SKM-1 (cell line): ENCODE measurements around the gene KIF21A.
"Not testable (repeated sequence)": the region's sequence is repeated elsewhere in the genome, so short reads cannot be mapped to it uniquely, and the experiment has no call there.

Source experiments
- DNase-seq: peaks from one replicate; lab custom pipeline; 2025; ENCODE audit not compliant: unreplicated experiment; lab: John Stamatoyannopoulos, UW

KIF21A gene, protein sequence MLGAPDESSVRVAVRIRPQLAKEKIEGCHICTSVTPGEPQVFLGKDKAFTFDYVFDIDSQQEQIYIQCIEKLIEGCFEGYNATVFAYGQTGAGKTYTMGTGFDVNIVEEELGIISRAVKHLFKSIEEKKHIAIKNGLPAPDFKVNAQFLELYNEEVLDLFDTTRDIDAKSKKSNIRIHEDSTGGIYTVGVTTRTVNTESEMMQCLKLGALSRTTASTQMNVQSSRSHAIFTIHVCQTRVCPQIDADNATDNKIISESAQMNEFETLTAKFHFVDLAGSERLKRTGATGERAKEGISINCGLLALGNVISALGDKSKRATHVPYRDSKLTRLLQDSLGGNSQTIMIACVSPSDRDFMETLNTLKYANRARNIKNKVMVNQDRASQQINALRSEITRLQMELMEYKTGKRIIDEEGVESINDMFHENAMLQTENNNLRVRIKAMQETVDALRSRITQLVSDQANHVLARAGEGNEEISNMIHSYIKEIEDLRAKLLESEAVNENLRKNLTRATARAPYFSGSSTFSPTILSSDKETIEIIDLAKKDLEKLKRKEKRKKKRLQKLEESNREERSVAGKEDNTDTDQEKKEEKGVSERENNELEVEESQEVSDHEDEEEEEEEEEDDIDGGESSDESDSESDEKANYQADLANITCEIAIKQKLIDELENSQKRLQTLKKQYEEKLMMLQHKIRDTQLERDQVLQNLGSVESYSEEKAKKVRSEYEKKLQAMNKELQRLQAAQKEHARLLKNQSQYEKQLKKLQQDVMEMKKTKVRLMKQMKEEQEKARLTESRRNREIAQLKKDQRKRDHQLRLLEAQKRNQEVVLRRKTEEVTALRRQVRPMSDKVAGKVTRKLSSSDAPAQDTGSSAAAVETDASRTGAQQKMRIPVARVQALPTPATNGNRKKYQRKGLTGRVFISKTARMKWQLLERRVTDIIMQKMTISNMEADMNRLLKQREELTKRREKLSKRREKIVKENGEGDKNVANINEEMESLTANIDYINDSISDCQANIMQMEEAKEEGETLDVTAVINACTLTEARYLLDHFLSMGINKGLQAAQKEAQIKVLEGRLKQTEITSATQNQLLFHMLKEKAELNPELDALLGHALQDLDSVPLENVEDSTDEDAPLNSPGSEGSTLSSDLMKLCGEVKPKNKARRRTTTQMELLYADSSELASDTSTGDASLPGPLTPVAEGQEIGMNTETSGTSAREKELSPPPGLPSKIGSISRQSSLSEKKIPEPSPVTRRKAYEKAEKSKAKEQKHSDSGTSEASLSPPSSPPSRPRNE (N-terminal part only)

DNA sequence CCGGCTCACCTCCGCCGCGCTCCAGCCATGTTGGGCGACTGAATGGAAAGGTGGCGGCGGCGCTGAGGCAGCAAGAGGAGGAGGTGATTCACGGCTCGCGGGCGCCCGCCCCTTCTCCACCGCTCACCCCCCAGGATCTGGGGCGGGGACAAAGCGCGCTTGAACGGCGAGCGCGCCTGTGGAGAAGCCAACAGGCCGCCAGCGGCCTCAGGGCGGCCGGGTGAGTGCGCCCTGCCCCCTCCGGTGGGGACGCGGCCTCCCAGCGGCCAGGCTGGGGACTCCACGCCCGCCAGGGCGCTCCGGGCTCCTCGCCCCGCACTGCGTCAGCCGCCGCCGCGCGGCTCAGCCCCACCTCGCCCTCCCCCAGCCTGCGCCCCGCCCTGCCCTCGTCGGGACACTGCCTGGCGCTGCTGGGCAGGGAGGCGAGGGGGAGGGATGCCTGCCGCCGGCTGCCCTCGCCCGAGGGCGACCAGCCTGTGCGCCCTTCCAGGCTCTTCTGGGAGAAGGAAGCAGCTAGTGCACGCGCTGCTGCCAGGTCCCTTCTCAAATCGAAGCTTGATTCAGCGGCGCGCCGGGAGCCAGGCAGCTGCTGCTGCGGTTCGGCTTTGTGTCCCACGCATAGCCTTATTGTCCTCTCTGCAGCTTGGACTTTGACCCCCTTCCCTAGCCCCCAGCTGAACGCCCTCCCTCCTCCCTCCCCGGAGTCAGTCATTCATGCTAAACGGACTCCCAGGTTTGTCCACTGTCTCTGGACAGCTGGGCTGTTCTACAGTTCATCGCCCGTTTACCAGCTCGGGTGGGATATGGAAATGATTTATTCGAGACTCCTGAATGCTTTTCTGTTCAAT is at the start of gene KIF21A:
TSS of gene KIF21A (minus strand) at position 40 of the 848 bp plus-strand sequence. CDS start 150 bp downstream, outside the sequence.
- peak; percentile 5 for DNase-seq

DNA sequence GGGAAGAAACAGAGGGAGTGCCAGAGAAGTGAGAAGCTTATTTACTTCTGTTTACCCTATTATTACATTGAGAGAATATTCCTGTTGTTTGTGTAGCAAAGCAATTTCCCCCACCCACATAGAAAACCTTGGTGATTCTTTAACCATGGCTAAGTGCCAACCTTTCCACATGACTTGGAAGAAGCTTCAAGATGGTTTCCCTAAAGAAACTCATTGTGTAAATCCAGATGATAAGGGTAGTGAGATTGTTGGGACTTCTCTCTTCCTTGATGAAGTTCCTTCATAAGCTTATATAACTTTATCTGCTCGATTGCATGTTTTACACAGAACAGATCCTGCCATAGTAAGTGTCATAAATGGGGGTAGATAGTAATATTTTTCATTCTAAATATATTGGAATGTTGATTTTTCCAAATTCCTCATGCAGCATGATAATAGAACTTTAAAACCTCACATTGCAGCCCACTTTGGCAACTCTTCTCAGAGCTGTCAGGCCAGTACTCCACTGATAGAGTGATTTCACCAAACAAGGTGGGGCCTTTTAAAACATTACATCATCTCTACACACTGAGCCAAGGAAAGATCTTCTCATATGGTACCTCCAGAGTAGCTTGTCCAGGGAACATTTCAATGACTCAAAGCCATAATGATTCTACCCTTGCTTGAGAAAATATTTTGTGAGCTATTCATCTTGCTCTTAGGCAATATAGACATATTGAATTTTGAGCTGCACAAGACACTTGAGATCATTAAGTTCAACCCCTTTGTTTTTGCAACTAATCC is 47.8 kb upstream of the KIF21A start:
- DNase-seq: no peak

DNA sequence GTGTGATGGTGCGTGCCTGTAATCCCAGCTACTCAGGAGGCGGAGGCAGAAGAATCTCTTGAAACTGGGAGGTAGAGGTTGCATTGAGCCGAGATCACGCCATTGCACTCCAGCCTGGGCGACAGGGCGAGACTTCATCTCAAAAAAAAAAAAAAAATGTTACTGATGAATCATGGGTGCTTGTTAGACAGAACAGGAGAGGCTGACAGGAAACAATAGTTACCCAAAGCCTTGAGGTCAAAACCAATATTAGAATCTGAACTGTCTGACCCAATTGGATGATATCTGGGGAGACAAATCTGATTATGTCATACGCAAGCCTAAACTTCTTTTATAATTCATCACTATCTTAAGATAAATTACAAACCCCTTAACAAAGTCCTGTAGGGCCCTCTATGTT is 40.7 kb upstream of the KIF21A start:
- DNase-seq: no peak

DNA sequence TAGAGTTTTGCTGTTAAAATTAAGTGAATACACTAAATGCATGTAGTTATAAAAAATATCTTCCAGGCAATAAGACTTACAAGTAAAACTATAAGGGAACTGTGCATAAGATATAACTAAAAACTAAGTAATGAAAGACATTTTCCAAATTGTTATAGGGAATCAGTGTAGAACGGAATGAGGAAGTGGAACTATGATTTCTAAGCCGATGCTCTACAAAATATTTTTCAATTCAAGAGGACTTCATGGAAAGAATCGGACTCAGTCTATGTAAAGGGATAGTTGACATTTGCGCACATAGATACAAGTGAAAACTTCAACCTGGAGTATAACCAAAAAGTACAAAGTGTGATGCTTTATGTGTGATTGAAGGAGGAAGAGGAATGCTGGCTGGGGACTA is 40.1 kb upstream of the KIF21A start:
- DNase-seq: no peak

DNA sequence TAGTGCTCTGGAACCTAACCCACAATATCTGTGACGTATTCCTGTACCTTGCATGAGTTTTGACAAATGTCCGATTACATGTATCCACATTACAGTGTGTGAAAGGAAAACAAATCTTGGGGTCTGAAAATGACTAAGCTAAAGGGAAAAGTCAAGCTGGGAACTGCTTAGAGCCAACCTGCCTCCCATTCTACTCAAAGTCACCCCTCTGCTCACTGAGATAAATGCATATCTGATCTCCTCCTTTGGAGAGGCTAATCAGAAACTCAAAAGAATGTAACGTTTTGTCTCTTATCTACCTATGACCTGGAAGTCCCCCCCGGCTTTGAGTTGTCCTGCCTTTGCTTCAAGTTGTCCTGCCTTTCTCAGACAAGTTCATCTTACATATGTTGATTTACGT is 34.0 kb upstream of the KIF21A start:
- no peak for DNase-seq

DNA sequence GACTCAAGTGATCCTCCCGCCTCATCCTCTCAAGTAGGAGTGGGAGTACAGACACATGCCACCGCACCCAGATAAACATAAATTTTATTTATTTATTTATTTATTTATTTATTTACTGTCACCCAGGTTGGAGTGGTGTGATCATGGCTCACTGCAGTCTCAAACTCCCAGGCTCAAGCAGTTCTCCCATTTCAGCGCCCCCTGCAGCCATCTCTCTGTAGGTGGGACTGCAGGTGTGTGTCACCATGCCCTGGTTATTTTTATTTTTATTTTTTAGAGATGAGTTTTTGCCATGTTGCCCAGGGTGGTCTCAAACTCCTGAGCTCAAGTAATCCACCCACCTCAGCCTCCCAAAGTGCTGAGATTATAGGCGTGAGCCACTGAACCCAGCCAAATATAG is 33.2 kb upstream of the KIF21A start:
- no peak for DNase-seq

DNA sequence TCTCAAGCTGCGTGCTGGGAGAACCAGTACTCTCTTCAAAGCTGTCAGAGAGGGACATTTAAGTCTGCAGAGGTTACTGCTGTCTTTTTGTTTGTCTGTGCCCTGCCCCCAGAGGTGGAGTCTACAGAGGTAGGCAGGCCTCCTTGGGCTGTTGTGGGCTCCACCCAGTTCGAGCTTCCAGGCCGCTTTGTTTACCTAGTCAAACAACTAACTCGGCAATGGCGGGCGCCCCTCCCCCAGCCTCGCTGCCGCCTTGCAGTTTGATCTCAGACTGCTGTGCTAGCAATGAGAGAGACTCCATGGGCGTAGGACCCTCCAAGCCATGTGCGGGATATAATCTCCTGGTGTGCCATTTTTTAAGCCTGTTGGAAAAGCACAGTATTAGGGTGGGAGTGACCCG is 32.2 kb upstream of the KIF21A start:
- not testable (repeated sequence) for DNase-seq

DNA sequence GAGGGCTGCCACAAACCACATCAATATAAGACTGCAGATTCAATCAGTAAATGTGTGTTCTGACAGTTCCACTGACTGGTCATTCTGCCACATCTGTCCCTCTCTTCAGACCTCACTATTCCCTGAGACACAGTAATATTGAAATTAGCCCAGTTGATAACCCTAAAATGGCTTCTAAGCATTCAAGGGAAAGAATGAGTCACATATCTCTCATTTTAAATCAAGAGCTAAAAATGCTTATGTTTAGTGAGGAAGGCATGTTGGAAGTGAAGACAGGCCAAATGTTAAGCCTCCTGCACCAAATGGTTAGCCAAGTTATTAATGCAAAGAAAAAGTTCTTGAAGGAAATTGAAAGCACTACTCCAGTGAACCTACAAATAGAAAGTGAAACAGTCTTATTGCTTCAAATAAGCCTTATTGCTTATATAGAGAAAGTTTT is 24.5 kb upstream of the KIF21A start:
- no peak for DNase-seq

DNA sequence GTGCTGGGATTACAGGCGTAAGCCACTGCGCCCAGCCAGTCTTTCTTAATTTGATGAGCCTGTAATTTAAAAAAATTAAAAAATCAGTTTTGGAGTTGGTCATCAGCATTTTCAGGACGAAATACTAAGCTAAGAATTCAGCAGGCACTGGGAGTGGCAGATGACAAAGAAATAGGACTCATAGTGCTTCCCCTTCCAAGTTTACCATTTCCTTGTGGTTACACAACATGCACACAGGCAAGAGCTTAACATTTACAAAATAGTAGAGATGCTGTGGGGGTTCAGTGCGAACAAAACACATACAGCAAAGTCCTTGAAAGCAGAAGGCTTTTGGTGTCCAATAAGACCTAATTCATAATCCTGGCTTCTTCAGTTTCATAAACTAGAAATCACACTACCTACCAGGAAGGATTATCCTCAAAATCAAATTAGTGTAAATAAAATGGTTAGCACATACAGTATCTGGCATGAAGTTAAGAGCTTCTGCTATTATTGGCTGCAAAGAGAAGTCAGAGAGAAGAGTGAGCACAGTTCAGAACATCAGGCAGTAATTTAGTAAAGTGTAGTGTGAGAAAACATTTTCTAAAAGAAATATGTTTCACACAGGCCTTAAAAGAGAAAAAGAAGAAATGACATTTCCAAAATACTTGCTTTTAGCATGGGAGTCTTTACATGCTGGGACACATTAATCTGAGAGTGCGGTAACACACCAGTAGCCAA is 22.2 kb upstream of the KIF21A start:
- DNase-seq: no peak

DNA sequence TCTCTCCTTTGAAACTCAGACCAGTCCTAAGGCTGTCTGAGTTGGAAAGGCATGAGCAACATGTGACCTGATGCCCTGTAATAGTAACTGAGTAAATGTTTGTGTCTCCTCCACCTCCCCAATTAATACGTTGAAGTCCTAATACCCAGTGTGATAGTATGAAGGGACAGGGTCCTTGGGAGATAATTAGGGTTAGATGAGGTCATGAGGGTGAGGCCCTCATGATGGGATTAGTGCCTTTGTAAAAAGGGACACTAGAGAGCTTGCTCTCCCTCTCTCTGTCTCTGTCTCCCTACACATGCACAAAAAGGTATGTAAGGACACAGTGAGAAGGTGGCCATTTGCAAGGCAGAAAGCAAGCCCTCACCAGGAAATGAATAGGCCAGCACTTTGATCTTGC is 18.1 kb upstream of the KIF21A start:
- no peak for DNase-seq

DNA sequence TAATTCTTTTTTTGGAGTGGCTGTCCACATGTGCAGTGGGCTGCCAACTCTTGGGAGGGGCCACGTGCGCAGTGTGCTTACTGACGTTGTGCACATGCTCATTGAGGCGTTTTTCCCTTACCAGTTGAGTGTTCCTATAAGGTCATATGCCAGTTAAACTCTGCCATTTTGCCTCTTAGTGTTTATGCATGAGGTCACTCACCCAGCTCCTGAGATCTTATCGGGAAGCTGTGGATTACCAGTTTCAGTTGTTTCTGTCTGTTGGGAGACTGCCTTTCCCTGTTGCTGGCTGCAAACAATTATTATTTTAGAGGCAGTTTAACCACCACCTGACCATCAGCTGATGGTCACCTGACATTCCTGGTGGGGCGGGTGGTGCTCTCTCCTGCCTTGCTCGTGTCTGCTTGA is 16.1 kb upstream of the KIF21A start:
- no peak for DNase-seq

DNA sequence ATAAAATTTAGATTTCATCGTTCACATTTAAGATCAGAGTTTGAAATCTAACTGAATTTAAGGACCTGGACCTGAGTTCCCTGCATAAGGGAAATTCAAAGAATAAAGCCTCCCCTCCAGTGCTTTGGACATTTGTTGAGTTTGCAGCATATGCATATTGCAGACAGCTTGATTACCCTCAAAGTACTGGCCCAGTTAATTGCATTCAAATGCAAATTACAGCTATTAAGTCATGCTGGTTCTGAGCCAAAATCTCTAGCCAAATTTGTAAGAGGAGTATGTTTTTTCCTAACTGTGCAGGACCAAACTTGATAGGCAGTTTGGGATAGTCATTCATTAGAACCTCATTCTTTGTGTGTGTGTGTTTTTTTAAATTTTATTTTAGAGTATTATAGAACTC is 9.1 kb upstream of the KIF21A start:
- no peak for DNase-seq

DNA sequence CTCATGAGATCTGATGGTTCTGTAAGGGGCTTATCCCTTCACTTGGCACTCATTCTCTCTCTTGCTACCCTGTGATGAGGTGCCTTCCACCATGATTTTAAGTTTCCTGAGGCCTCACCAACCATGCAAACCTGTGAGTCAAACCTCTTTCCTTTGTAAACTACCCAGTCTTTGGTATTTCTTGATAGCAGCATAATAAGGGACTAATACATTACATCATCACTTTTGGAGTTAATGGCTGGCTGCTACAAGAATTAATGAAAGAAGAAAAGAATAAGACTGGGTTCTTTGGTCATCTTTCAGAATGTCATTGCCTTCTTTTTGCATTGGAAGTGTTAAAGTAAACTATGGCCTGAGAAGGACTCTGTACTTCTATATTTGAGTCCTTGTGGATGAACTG is 5.1 kb upstream of the KIF21A start:
- DNase-seq: no peak

DNA sequence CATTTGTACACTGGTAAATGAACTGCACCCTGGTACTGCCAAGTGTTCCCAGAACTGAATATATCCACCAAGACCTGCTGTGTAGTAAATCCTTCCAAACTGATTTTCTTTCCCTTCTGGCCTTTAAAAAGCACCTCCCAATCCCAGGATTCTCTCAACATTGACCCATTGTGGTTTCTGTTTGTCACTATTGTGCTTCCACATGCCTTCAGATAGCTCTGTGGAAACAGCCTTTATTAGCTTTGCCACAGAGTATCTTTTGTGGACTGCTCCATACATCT is 949 bp upstream of the KIF21A start:
- DNase-seq: no peak

DNA sequence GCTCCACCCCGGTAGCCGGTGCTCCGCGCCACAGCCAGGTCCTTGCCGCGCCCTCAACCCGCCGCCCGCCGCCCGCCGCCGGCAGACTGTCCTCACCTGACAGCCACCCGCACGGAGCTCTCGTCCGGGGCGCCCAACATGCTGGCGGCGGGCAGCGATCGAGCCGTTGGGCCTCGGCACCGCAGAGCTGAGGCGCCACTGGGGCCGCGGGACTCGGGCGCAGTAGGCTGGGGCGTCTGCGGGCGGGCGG is 164 bp downstream of the KIF21A start:
- no peak for DNase-seq

DNA sequence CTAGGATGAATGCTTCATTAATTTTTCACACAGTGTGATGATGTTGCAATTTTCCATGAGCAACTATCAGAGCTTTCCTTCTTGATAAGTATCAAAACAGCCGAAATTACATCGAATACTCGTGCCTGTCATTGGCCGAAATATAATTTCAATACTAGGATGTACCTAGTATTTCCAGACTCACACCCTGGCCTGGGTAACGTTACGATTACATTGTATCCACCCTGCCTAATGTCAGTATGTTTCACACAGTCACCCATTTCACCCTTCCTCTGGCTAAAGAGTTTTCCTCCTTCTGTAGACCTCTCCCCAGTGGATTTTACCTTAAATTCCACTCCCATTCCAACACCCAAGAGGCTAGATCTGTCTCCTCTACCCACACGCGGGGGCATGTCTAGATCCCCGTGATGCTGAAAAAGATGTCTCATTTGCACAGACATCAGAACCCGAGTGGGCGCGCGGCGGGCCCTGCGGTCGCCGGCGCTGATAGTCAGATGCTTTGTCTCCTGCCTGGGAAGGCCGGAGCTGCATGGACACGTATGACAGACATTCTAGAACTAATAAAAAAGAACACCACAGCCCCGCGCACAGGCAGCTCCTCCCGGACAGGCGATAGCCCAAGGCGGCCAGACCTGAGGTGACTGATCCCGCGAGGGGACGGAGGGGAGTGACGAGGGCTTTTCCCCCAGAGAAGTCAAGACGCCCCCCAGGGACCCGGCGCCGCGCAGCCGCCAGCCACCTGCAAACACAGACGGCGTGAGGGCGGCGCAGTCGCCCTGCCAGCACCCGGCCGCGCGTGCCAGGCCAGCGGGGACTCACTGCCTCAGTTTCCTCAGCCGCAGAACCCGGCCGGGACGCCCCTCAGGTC is 723 bp downstream of the KIF21A start:
- DNase-seq: no peak

DNA sequence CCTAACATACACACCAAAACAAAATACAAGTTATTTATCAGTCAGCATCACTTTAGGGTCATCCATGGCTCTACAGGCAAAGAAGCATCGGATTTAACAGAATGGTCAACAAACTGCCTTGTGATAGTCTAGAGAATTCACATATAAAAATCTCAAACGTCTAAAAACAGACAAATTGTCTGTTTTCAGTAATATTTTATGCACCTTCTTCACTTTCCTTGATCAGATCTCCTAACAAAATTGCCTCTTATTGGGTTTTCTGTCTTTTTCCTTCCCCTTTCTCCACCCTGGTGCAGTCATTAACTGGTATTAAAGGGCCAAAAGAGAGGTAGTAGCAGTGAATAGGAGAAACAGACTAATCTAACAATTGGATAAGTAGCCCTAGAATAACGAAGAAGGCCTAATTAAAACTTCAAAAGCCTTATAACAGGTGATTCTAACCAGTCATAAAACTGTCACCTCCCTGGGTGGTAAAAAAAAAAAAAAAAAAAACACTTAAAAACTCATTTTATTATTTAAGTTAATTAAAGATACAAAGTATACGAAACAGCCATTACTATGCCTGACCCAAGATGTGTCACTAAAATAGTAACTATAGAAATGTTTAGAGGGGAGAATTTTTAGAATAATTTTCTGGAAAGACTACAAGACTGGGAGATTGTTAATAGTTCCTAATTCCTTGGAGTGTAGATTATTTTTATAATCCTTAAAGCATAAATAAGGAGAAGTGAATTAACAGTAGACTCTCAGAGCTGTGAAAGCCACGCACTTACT is 1.5 kb downstream of the KIF21A start:
- no peak for DNase-seq

DNA sequence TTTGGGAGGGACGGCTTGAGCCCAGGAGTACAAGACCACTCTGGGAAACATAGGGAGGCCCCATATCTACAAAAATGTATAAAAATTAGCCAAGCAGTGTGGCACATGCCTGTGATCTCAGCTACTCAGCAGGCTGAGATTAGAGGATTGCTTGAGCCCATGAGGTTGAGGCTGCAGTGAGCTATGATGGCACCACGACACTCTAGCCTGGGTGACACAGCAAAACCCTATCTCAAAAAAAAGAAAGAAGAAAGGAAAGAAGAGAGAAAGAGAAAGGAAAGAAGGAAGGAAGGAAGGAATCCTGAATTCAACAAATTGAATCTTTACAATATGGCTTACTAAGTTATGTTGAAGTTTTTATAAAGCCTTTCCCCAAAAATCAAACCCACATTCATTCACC is 2.1 kb downstream of the KIF21A start:
- no peak for DNase-seq
